WTC11 (cell line): ENCODE measurements around the gene POLR1G. TPM values are rescaled to one million over a fixed set of nuclear protein-coding genes. Genes with fewer than 3 reads are reported as not detected.

Source experiments
- ATAC-seq: fragments of 200-7000 bp; cut with Tn5 transposase; 2 replicates; pipeline ENCODE4 v1.10.0; 2021; ENCODE audit warnings: mild to moderate bottlenecking, moderate library complexity
- CTCF ChIA-PET: fragments of 300-600 bp; sonication (Branson Sonifier 250); formaldehyde crosslinking; loops from one replicate; lab custom pipeline; 2021; ENCODE audit warnings: antibody characterized with exemption; lab: Charles Lee
- POLR2A ChIA-PET: fragments of 350-600 bp; sonication (Branson Sonifier 250); formaldehyde crosslinking; loops from one replicate; lab custom pipeline; 2021; ENCODE audit warnings: antibody characterized with exemption; lab: Charles Lee
- DNase-seq: peaks from one replicate; pipeline ENCODE4 v3.0.0; 2021; ENCODE audit warnings: low spot score
- H3K27ac Mint-ChIP-seq: 2 replicates; pipeline ENCODE4 v1.8.0; 2021; ENCODE audit warnings: mixed read lengths
- H3K27me3 Mint-ChIP-seq: 2 replicates; pipeline ENCODE4 v1.8.0; 2021; ENCODE audit warnings: low read depth, mild to moderate bottlenecking, moderate library complexity, mixed read lengths
- H3K36me3 Mint-ChIP-seq: 2 replicates; pipeline ENCODE4 v1.8.0; 2021; ENCODE audit warnings: mixed read lengths
- H3K4me1 Mint-ChIP-seq: 2 replicates; pipeline ENCODE4 v1.8.0; 2022; ENCODE audit warnings: mixed read lengths
- H3K4me3 Mint-ChIP-seq: 2 replicates; pipeline ENCODE4 v1.8.0; 2021; ENCODE audit warnings: mild to moderate bottlenecking, moderate library complexity, mixed read lengths
- H3K9me3 Mint-ChIP-seq: 2 replicates; pipeline ENCODE4 v1.8.0; 2021; ENCODE audit warnings: mixed read lengths
- ATF1 ChIP-seq: sonication (generic); formaldehyde crosslinking; IDR thresholded peaks from 2 replicates; pipeline ENCODE4 v1.8.1; 2023; ENCODE audit warnings: mild to moderate bottlenecking, moderate library complexity, missing genetic modification reagents
- CREB1 ChIP-seq: sonication (generic); formaldehyde crosslinking; IDR thresholded peaks from 2 replicates; pipeline ENCODE4 v1.8.0; 2023; ENCODE audit warnings: mild to moderate bottlenecking, missing genetic modification reagents
- OVOL2 ChIP-seq: fragments of 250-450 bp; sonication (Bioruptor Pico); IDR thresholded peaks from 2 replicates; pipeline ENCODE4 v1.9.0; 2021; ENCODE audit warnings: mild to moderate bottlenecking, borderline replicate concordance
- PRRX2 ChIP-seq: fragments of 250-450 bp; sonication (Bioruptor Pico); IDR thresholded peaks from 2 replicates; pipeline ENCODE4 v1.8.0; 2021; ENCODE audit warnings: mild to moderate bottlenecking
- SMAD3 ChIP-seq: sonication (generic); formaldehyde crosslinking; IDR thresholded peaks from 2 replicates; pipeline ENCODE4 v1.8.0; 2022; ENCODE audit warnings: missing genetic modification reagents, mild to moderate bottlenecking, borderline replicate concordance
- SP1 ChIP-seq: sonication (generic); formaldehyde crosslinking; conservative IDR thresholded peaks from 2 replicates; pipeline ENCODE4 v1.8.1; 2022; ENCODE audit warnings: missing genetic modification reagents
- STAT6 ChIP-seq: sonication (generic); formaldehyde crosslinking; conservative IDR thresholded peaks from 2 replicates; pipeline ENCODE4 v1.8.1; 2023; ENCODE audit warnings: mild to moderate bottlenecking, low read depth, missing genetic modification reagents, moderate library complexity
- TCF7 ChIP-seq: sonication (generic); formaldehyde crosslinking; IDR thresholded peaks from 2 replicates; pipeline ENCODE4 v1.8.0; 2022; ENCODE audit warnings: mild to moderate bottlenecking, low read depth, missing genetic modification reagents, moderate library complexity
- TEAD1 ChIP-seq: sonication (generic); formaldehyde crosslinking; IDR thresholded peaks from 2 replicates; pipeline ENCODE4 v1.8.0; 2022; ENCODE audit warnings: mild to moderate bottlenecking, missing genetic modification reagents
- TEAD4 ChIP-seq: sonication (generic); formaldehyde crosslinking; IDR thresholded peaks from 2 replicates; pipeline ENCODE4 v1.8.0; 2022; ENCODE audit warnings: mild to moderate bottlenecking, missing genetic modification reagents
- ZNF121 ChIP-seq: sonication (generic); formaldehyde crosslinking; IDR thresholded peaks from 2 replicates; pipeline ENCODE4 v1.8.0; 2023; ENCODE audit warnings: missing genetic modification reagents
- ZNF416 ChIP-seq: fragments of 250-450 bp; sonication (Bioruptor Pico); IDR thresholded peaks from 2 replicates; pipeline ENCODE4 v1.9.0; 2021; ENCODE audit warnings: mild to moderate bottlenecking, inconsistent platforms
- total RNA-seq: library from RNA; stranded (reverse); gene quantifications from 3 replicates; pipeline ENCODE4 v1.2.3, GENCODE V29; 2021
- TF ChIP-seq, protein P1 (sequence below): sonication (generic); formaldehyde crosslinking; IDR thresholded peaks from 2 replicates; pipeline ENCODE4 v1.8.1; 2023; ENCODE audit warnings: mild to moderate bottlenecking, missing genetic modification reagents
- TF ChIP-seq, protein P2 (sequence below): sonication (generic); formaldehyde crosslinking; conservative IDR thresholded peaks from 2 replicates; pipeline ENCODE4 v1.8.1; 2022; ENCODE audit warnings: mild to moderate bottlenecking, missing genetic modification reagents
- TF ChIP-seq, protein P3 (sequence below): fragments of 250-450 bp; sonication (Bioruptor Pico); IDR thresholded peaks from 2 replicates; pipeline ENCODE4 v1.8.0; 2021; ENCODE audit warnings: mild to moderate bottlenecking
- TF ChIP-seq, protein P4 (sequence below): sonication (generic); formaldehyde crosslinking; IDR thresholded peaks from 2 replicates; pipeline ENCODE4 v1.8.1; 2023; ENCODE audit warnings: mild to moderate bottlenecking, missing genetic modification reagents, borderline replicate concordance

Gene POLR1G
- total RNA-seq, 1 experiment from 2014 or later = 38.1 TPM

- ChIA-PET POLR2A (no interaction called here), CTCF (interaction anchor here (0.9 to 1.1 kb wide), 2 partner anchors 17 to 20 kb away, joined by 3 read pairs; no protein-coding TSS in a partner anchor)
- no peak for ATAC-seq
- peak overlapping the region; percentile 31 for H3K4me3 Mint-ChIP-seq
- TF ChIP-seq SMAD3 (CRISPR knock-in tag) = no peak
- TF ChIP-seq OVOL2 (CRISPR knock-in tag) = no peak
- no peak for TF ChIP-seq TEAD1 (CRISPR knock-in tag)
- TF ChIP-seq, protein P1, sequence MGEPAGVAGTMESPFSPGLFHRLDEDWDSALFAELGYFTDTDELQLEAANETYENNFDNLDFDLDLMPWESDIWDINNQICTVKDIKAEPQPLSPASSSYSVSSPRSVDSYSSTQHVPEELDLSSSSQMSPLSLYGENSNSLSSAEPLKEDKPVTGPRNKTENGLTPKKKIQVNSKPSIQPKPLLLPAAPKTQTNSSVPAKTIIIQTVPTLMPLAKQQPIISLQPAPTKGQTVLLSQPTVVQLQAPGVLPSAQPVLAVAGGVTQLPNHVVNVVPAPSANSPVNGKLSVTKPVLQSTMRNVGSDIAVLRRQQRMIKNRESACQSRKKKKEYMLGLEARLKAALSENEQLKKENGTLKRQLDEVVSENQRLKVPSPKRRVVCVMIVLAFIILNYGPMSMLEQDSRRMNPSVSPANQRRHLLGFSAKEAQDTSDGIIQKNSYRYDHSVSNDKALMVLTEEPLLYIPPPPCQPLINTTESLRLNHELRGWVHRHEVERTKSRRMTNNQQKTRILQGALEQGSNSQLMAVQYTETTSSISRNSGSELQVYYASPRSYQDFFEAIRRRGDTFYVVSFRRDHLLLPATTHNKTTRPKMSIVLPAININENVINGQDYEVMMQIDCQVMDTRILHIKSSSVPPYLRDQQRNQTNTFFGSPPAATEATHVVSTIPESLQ (CRISPR knock-in tag) = no peak
- no peak for TF ChIP-seq ATF1 (CRISPR knock-in tag)
- TF ChIP-seq TCF7 = no peak
- TF ChIP-seq CREB1 (CRISPR knock-in tag) = no peak
- no peak for TF ChIP-seq PRRX2 (CRISPR knock-in tag)
- TF ChIP-seq, protein P2, sequence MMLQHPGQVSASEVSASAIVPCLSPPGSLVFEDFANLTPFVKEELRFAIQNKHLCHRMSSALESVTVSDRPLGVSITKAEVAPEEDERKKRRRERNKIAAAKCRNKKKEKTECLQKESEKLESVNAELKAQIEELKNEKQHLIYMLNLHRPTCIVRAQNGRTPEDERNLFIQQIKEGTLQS (CRISPR knock-in tag) = no peak
- no peak for TF ChIP-seq SP1 (CRISPR knock-in tag)
- peaks cover 10% of the 10 kb centered on the region for H3K36me3 Mint-ChIP-seq
- DNase-seq = no peak
- no peaks in the 10 kb centered on the region for H3K9me3 Mint-ChIP-seq
- peaks cover 21% of the 10 kb centered on the region for H3K4me1 Mint-ChIP-seq
- peak overlapping the region; percentile 8 for H3K27ac Mint-ChIP-seq
- H3K27me3 Mint-ChIP-seq = no peaks in the 10 kb centered on the region
Observed at GRCh38 chr19:45421947-45422498, 15.6 kb downstream of the POLR1G start.

- H3K27me3 Mint-ChIP-seq = no peaks in the 10 kb centered on the region
- H3K4me3 Mint-ChIP-seq = peak overlapping the region; percentile 93
- CTCF ChIA-PET = interaction anchor here (0.7 to 3.0 kb wide), 6 partner anchors 16 to 259 kb away, joined by 3 to 30 read pairs (median 8); partner anchors contain the start of gene PPP1R13L
- H3K27ac Mint-ChIP-seq = peak overlapping the region; percentile 96
- H3K36me3 Mint-ChIP-seq = peaks cover 5% of the 10 kb centered on the region; the same call in 1 of the 2 replicates
- no peak for TF ChIP-seq STAT6 (CRISPR knock-in tag)
- TF ChIP-seq, protein P3, sequence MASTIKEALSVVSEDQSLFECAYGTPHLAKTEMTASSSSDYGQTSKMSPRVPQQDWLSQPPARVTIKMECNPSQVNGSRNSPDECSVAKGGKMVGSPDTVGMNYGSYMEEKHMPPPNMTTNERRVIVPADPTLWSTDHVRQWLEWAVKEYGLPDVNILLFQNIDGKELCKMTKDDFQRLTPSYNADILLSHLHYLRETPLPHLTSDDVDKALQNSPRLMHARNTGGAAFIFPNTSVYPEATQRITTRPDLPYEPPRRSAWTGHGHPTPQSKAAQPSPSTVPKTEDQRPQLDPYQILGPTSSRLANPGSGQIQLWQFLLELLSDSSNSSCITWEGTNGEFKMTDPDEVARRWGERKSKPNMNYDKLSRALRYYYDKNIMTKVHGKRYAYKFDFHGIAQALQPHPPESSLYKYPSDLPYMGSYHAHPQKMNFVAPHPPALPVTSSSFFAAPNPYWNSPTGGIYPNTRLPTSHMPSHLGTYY (CRISPR knock-in tag) = no peak
- no peak for TF ChIP-seq TEAD1 (CRISPR knock-in tag)
- TF ChIP-seq ZNF416 (CRISPR knock-in tag) = no peak
- no peak for TF ChIP-seq TEAD4 (CRISPR knock-in tag)
- 0 out of 2 replicates have a peak, but pooled peaks have one; percentile 48 for TF ChIP-seq TCF7
- no peak for TF ChIP-seq SMAD3 (CRISPR knock-in tag)
- no peak for TF ChIP-seq ZNF121 (CRISPR knock-in tag)
- TF ChIP-seq, protein P4, sequence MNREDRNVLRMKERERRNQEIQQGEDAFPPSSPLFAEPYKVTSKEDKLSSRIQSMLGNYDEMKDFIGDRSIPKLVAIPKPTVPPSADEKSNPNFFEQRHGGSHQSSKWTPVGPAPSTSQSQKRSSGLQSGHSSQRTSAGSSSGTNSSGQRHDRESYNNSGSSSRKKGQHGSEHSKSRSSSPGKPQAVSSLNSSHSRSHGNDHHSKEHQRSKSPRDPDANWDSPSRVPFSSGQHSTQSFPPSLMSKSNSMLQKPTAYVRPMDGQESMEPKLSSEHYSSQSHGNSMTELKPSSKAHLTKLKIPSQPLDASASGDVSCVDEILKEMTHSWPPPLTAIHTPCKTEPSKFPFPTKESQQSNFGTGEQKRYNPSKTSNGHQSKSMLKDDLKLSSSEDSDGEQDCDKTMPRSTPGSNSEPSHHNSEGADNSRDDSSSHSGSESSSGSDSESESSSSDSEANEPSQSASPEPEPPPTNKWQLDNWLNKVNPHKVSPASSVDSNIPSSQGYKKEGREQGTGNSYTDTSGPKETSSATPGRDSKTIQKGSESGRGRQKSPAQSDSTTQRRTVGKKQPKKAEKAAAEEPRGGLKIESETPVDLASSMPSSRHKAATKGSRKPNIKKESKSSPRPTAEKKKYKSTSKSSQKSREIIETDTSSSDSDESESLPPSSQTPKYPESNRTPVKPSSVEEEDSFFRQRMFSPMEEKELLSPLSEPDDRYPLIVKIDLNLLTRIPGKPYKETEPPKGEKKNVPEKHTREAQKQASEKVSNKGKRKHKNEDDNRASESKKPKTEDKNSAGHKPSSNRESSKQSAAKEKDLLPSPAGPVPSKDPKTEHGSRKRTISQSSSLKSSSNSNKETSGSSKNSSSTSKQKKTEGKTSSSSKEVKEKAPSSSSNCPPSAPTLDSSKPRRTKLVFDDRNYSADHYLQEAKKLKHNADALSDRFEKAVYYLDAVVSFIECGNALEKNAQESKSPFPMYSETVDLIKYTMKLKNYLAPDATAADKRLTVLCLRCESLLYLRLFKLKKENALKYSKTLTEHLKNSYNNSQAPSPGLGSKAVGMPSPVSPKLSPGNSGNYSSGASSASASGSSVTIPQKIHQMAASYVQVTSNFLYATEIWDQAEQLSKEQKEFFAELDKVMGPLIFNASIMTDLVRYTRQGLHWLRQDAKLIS (CRISPR knock-in tag) = no peak
- TF ChIP-seq, all 79 proteins: peak for 1
- POLR2A ChIA-PET = interaction anchor here (0.5 to 0.6 kb wide), 3 partner anchors 27 to 101 kb away, joined by 3 to 4 read pairs (median 4); no protein-coding TSS in a partner anchor
- ATAC-seq (no peak), DNase-seq (no peak)
- Mint-ChIP-seq H3K4me1 (peaks cover 21% of the 10 kb centered on the region), H3K9me3 (no peaks in the 10 kb centered on the region)
Observed at GRCh38 chr19:45423033-45423588, 16.7 kb downstream of the POLR1G start.
